HG03159 (cell line): ENCODE results near the gene COPS9.

Source experiments
- ATAC-seq: cut with Tn5 transposase; IDR thresholded peaks from one replicate; pipeline ENCODE4 v1.9.1; 2021; ENCODE audit warnings: mild to moderate bottlenecking, moderate library complexity; ENCODE audit not compliant: unreplicated experiment

The COPS9 gene

GRCh38 chr2:240151477-240152031 is 15.4 kb upstream of the COPS9 start:
- ATAC-seq: no peak

- no peak for ATAC-seq
Measured at GRCh38 chr2:240149943-240150784, 14.1 kb upstream of the COPS9 start.

- ATAC-seq: no peak
Measured at GRCh38 chr2:240147911-240148587, 11.9 kb upstream of the COPS9 start.

DNA sequence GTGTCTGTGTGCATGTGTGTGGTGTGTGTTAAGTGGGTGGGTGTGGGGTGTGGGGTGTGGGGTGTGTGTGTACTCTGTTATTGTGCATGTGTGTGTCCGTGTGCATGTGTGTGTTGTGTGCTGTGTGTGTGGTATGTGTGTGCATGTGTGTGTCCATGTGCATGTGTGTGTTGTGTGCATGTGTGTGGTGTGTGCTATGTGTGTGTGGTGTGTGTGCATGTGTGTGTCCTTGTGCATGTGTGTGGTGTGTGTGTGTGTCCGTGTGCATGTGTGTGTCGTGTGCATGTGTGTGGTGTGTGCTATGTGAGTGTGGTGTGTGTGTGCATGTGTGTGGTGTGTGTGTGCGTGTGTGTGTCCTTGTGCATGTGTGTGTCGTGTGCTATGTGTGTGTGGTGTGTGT is 11.3 kb upstream of the COPS9 start:
- no peak for ATAC-seq

DNA sequence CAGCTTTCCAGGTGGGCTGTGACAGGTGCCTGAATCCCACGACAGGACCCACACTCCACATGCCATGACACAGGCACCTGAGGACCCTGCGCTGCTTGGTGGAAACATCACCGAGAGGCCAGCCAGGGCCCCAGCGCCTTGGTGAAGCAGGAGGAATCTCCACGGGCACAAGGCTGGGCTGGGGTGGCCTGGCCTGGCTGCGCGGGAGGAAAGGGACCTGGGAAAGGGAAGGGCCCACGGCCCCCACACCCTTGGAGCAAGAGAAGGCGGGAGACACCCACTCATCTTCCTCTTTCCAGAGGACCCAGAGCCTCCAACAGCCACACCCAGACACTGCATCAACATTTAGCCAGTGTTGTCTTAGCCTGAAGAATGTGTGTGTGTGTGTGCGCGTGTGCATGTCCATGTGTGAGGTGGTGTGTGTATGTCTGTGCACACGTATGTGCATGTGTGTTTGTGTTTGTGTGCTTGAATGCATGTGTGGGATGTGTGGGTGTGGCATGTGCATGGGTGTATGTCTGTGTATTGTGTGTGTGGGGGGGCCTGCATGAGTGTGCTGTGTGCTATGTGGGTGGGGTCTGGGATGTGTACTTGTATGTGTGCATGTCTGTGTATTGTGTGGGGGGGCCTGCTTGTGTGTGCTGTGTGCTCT is 10.6 kb upstream of the COPS9 start:
- ATAC-seq: no peak

GRCh38 chr2:240146141-240146561 is 10.0 kb upstream of the COPS9 start:
- ATAC-seq: no peak

DNA sequence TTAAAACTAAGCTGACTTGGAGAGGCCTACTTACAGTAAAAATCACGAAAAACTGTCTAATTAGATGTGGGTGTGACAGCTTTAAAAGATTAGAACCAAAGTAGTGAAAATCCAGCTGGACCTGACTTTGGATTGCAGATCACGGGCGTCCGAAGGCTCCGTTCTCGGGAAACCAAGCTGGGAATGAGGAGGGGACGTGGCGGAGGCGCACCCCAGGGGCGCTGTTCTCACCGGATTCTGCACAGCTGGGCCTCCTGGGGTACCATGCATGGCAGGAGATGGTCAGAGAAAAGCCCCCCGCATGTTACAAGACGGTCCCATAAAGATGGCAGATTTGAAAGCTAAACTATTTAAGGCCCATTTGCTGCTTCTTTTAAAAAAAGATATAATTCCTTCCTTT is 9.4 kb upstream of the COPS9 start:
- no peak for ATAC-seq

DNA sequence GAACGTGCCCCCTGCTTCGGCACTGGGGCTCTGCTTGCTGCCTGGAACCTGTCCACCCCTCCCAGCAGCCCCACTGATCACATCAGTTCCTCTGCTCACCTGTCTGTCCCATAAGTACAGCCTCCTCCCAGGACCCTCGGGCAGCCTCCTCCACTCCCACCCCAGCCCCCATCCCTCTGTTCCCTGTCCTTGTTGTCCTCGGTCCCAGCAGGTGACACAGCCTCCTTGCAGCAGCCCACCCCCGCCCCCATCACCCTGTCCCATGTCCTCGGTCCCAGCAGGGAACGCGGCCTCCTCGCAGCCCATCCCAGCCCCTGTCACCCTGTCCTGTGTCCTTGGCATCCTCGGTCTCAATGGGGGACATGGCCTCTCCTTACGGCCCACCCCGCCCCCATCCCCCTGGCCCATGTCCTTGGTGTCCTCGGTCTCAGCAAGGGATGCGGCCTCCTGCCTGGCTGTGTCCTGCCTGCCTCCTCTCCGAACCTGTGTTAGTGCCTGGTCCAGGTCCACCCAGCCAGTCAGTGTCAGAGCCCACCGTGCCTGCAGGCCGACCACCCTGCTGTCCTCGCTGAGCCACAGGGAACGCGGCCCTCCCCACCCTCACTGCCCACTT is 8.7 kb upstream of the COPS9 start:
- no peak for ATAC-seq

GRCh38 chr2:240143801-240144648 is 7.9 kb upstream of the COPS9 start:
- ATAC-seq: no peak

- no peak for ATAC-seq
Measured at GRCh38 chr2:240143276-240143675, 7.2 kb upstream of the COPS9 start.

- no peak for ATAC-seq
Measured at GRCh38 chr2:240142859-240143258, 6.8 kb upstream of the COPS9 start.

DNA sequence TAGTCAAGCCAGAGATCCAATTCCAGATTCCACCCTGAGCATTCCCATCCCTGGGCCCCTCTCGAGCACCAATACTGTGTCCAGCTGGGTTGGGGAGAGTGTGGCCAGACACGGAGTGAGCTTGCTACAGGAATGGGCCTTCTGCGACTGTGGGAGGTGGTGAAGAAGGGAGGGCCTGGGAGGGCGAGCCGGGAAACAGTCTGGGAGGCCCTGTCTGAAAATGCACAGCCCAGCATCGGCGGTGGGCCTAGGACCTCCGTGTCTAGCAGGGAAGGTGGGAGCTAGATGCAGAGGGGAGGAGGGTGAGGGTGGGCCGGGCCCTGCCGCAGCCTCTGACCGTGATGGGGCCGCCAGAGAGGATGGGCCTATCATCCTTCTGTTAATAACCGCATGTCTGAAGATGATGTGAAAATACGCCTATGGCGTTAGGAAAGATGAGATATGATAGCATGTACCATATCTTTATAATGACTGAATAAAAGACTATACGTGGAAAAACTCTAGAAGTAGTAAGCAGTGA is 6.2 kb upstream of the COPS9 start:
- ATAC-seq: no peak

GRCh38 chr2:240141736-240142135 is 5.6 kb upstream of the COPS9 start:
- no peak for ATAC-seq

- no peak for ATAC-seq
Measured at GRCh38 chr2:240140920-240141319, 4.8 kb upstream of the COPS9 start.

- no peak for ATAC-seq
Measured at GRCh38 chr2:240140511-240140910, 4.4 kb upstream of the COPS9 start, which contains the start of gene OTOS. TSS of gene OTOS (minus strand) at chr2:240140658. CDS start at chr2:240140326, 332 bp downstream.

GRCh38 chr2:240139666-240140393 is 3.7 kb upstream of the COPS9 start:
- no peak for ATAC-seq

GRCh38 chr2:240139011-240139441 is 2.9 kb upstream of the COPS9 start:
- ATAC-seq: no peak

DNA sequence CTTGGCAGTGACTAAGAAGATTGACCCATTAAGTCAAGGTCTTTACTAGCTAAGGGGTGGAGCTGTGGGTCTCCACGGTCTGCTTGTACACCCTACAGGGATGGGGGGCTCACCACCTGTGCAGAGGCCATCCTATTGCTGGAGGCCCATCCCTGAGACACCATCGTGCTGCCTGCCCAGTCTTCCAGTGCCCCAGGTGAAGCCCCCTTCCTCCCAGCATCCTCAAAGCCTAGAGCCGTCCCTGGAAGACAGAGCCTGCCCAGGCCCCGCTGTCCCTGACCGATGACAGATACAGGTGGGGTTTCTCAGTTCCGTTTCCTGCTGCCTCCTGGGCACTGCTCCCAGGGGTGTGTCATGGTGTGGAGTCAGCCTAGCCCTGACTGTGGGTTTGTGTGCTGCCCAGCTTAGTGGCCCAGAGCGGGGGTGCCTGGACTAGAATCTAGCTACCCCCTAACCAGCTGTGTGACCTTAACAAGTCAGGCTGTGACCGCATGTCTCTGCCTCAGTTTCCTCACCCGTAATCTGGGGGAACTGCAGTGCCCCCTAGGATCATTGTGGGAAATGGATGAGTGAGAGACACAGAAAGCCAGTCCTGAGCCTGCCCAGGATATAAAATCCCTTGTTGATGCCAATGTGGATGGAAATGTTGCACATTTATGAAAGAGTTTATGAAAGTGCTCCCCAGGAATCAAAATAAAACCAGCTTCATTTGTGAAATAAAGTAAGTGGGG is 2.3 kb upstream of the COPS9 start:
- no peak for ATAC-seq
